Panc1 (cell line): ENCODE measurements around the gene MLST8. TPM values are rescaled to one million over a fixed set of nuclear protein-coding genes. Genes with fewer than 3 reads are reported as not detected.

ENCODE experiments used
- ATAC-seq: fragments of 200-7000 bp; cut with Tn5 transposase; 2 replicates; pipeline ENCODE4 v1.9.1; 2020; ENCODE audit warnings: mild to moderate bottlenecking, moderate library complexity
- BruUV-seq: library from RNA; stranded (reverse); fragments of 400-500 nt; replicated peaks from 2 replicates; lab custom pipeline; 2021; lab: Mats Ljungman, UMichigan
- CTCF ChIA-PET: fragments of 300-600 bp; sonication (Branson Sonifier 250); formaldehyde crosslinking; loops from one replicate; lab custom pipeline; 2022; ENCODE audit warnings: antibody characterized with exemption; lab: Charles Lee
- POLR2A ChIA-PET: fragments of 300-600 bp; sonication (Branson Sonifier 250); formaldehyde crosslinking; loops from one replicate; lab custom pipeline; 2022; ENCODE audit warnings: antibody characterized with exemption; lab: Charles Lee
- DNase-seq: peaks from one replicate; pipeline ENCODE4 v3.0.0-alpha.2; 2010; ENCODE audit warnings: low read depth, low spot score
- H3K27ac ChIP-seq: 2 replicates; pipeline ENCODE4 v1.5.1; 2011; ENCODE audit warnings: mild to moderate bottlenecking, low read length, inconsistent platforms
- H3K27me3 ChIP-seq: fragments of 200-500 bp; sonication (Bioruptor generic); 2 replicates; pipeline ENCODE4 v1.6.0; 2014; ENCODE audit warnings: low read length, inconsistent platforms; ENCODE audit not compliant: control insufficient read depth, insufficient read depth
- H3K36me3 ChIP-seq: fragments of 200-500 bp; sonication (Bioruptor generic); 2 replicates; pipeline ENCODE4 v1.5.1; 2014; ENCODE audit warnings: inconsistent platforms, mild to moderate bottlenecking, low read length, moderate library complexity; ENCODE audit not compliant: control insufficient read depth, insufficient read depth
- H3K4me1 ChIP-seq: 2 replicates; pipeline ENCODE4 v1.5.1; 2011; ENCODE audit warnings: inconsistent platforms, mild to moderate bottlenecking, low read length, moderate library complexity; ENCODE audit not compliant: control insufficient read depth, insufficient read depth
- H3K4me3 ChIP-seq, 2 experiments: 2 replicates each; pipeline ENCODE4 v1.5.1; 2011 to 2012; ENCODE audit warnings: low read depth in 2 of 2, low read length in 2 of 2, mild to moderate bottlenecking in 2 of 2, inconsistent platforms in 1 of 2, moderate library complexity in 1 of 2
- H3K9me3 ChIP-seq: fragments of 200-500 bp; sonication (Bioruptor generic); 2 replicates; pipeline ENCODE4 v1.5.1; 2014; ENCODE audit warnings: low read depth, mild to moderate bottlenecking, inconsistent platforms, low read length, moderate library complexity; ENCODE audit not compliant: control insufficient read depth, insufficient read depth
- POLR2AphosphoS5 ChIP-seq: IDR thresholded peaks from 2 replicates; pipeline ENCODE4 v1.6.1; 2012; ENCODE audit warnings: mild to moderate bottlenecking, low read depth, low read length, moderate library complexity
- SIN3A ChIP-seq: IDR thresholded peaks from 2 replicates; pipeline ENCODE4 v1.6.1; 2012; ENCODE audit warnings: low read depth, mild to moderate bottlenecking, low read length, moderate library complexity, borderline replicate concordance; ENCODE audit not compliant: insufficient read depth
- TCF7L2 ChIP-seq: IDR thresholded peaks from 2 replicates; pipeline ENCODE4 v1.6.1; 2011; ENCODE audit warnings: mild to moderate bottlenecking, low read depth, low read length, inconsistent platforms
- in situ Hi-C: cut with HindIII; loops from 2 replicates; pipeline ENCODE4 v1.10.0; 2016; ENCODE audit warnings: low sequenced_read_pairs, low pct_unique_long_range_greater_than_20kb
- intact Hi-C: fragments of 100-400 bp; cut with micrococcal nuclease; formaldehyde crosslinking; loops from one replicate; pipeline ENCODE4 v1.10.0; 2022; ENCODE audit not compliant: unreplicated experiment
- total RNA-seq: library from RNA; stranded (reverse); gene quantifications from one replicate; pipeline ENCODE4 v1.2.1, GENCODE V29; 2021; ENCODE audit not compliant: unreplicated experiment
- TF ChIP-seq, protein P1 (sequence below): fragments of 450-650 bp; IDR thresholded peaks from 2 replicates; pipeline ENCODE4 v1.5.1; 2017; ENCODE audit warnings: mild to moderate bottlenecking
- TF ChIP-seq, protein P2 (sequence below), 2 experiments: IDR thresholded peaks; 2 replicates each; pipeline ENCODE4 v1.6.1; 2011 to 2012; ENCODE audit warnings: low read depth in 2 of 2, control low read depth in 1 of 2, low read length in 1 of 2, mild to moderate bottlenecking in 1 of 2, moderate library complexity in 1 of 2; ENCODE audit not compliant: insufficient read depth in 1 of 2

Gene MLST8
- total RNA-seq, 1 experiment from 2014 or later: 91.1 TPM

DNA sequence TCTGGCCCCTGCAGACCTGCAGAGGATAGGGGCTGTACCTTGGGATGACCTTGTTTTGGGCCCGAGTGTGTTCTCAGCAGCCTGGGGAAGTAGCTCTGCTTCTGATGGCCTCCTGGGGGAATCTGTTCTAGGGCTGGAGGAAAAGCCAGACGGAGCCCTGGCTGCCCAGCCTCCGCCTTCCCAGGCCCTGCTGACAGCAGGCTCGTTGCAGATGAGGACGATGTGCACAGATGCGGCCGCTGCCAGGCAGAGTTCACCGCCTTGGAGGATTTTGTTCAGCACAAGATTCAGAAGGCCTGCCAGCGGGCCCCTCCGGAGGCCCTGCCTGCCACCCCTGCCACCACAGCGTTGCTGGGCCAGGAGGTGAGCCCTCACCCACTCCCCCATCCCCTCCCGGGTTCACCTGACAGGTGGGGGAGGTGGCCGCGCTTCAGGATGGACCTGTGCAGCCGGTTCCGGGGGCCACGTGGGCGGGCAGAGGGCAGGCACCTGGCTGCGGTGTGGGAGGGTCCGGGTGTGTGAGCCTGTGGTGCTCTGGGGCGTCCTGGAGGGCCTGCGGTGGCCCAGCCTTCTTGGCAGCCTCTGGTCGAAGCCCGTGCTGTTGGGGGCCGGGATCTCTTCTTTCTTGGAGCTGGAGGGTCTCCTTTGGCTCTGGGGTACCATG lies 23.0 kb downstream of the MLST8 start:
- intact Hi-C loops: no loop called here
- no TSS peak for BruUV-seq
- Histone ChIP-seq H3K27me3 (no peaks in the 10 kb centered on the region), H3K9me3 (no peaks in the 10 kb centered on the region), H3K4me1 (peaks cover 16% of the 10 kb centered on the region), H3K27ac (no peak overlapping the region), H3K36me3 (peaks cover 8% of the 10 kb centered on the region; the same call in 1 of the 2 replicates), H3K4me3 (no peak overlapping the region)
- POLR2A ChIA-PET: no interaction called here
- in situ Hi-C loops: no loop called here
- no peak for DNase-seq
- TF ChIP-seq, protein P1, sequence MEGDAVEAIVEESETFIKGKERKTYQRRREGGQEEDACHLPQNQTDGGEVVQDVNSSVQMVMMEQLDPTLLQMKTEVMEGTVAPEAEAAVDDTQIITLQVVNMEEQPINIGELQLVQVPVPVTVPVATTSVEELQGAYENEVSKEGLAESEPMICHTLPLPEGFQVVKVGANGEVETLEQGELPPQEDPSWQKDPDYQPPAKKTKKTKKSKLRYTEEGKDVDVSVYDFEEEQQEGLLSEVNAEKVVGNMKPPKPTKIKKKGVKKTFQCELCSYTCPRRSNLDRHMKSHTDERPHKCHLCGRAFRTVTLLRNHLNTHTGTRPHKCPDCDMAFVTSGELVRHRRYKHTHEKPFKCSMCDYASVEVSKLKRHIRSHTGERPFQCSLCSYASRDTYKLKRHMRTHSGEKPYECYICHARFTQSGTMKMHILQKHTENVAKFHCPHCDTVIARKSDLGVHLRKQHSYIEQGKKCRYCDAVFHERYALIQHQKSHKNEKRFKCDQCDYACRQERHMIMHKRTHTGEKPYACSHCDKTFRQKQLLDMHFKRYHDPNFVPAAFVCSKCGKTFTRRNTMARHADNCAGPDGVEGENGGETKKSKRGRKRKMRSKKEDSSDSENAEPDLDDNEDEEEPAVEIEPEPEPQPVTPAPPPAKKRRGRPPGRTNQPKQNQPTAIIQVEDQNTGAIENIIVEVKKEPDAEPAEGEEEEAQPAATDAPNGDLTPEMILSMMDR: no peak
- TF ChIP-seq TCF7L2: no peak
- TF ChIP-seq POLR2AphosphoS5: no peak
- no peak for TF ChIP-seq SIN3A
- TF ChIP-seq, protein P2, sequence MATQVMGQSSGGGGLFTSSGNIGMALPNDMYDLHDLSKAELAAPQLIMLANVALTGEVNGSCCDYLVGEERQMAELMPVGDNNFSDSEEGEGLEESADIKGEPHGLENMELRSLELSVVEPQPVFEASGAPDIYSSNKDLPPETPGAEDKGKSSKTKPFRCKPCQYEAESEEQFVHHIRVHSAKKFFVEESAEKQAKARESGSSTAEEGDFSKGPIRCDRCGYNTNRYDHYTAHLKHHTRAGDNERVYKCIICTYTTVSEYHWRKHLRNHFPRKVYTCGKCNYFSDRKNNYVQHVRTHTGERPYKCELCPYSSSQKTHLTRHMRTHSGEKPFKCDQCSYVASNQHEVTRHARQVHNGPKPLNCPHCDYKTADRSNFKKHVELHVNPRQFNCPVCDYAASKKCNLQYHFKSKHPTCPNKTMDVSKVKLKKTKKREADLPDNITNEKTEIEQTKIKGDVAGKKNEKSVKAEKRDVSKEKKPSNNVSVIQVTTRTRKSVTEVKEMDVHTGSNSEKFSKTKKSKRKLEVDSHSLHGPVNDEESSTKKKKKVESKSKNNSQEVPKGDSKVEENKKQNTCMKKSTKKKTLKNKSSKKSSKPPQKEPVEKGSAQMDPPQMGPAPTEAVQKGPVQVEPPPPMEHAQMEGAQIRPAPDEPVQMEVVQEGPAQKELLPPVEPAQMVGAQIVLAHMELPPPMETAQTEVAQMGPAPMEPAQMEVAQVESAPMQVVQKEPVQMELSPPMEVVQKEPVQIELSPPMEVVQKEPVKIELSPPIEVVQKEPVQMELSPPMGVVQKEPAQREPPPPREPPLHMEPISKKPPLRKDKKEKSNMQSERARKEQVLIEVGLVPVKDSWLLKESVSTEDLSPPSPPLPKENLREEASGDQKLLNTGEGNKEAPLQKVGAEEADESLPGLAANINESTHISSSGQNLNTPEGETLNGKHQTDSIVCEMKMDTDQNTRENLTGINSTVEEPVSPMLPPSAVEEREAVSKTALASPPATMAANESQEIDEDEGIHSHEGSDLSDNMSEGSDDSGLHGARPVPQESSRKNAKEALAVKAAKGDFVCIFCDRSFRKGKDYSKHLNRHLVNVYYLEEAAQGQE (IDR thresholded peaks at IDR 0.05; ENCODE audit: insufficient read depth in 1 of 2, low read depth in 2 of 2, low read length in 1 of 2): no peak
- CTCF ChIA-PET: no interaction called here
- no peak for ATAC-seq

DNA sequence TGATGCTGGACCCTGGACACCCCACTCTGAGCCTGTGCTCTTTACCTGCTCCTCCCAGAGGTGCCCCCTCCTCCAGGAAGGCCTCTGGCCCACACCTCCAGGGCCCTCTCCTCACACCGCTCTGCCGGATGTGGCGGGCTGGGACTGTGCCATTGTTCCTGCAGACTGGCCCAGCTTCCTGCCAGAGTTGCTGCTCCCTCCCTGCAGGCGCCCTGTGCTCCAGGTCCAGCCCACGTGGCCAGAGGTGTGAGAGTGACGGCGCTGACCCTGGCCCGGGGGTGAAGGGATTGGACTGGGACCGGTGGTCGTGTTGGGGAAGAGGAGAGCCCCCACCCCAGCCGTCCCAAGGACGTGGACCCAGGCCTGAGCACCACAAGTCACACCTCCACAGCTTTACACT lies 23.8 kb downstream of the MLST8 start:
- POLR2A ChIA-PET: no interaction called here
- Histone ChIP-seq H3K9me3 (no peaks in the 10 kb centered on the region), H3K4me3 (no peak overlapping the region), H3K36me3 (peaks cover 5% of the 10 kb centered on the region; the same call in 1 of the 2 replicates), H3K4me1 (peaks cover 16% of the 10 kb centered on the region), H3K27me3 (no peaks in the 10 kb centered on the region), H3K27ac (no peak overlapping the region)
- BruUV-seq: no TSS peak
- intact Hi-C loops (no loop called here), in situ Hi-C loops (no loop called here)
- DNase-seq (no peak), ATAC-seq (no peak)
- CTCF ChIA-PET: no interaction called here
- no peak for TF ChIP-seq SIN3A

DNA sequence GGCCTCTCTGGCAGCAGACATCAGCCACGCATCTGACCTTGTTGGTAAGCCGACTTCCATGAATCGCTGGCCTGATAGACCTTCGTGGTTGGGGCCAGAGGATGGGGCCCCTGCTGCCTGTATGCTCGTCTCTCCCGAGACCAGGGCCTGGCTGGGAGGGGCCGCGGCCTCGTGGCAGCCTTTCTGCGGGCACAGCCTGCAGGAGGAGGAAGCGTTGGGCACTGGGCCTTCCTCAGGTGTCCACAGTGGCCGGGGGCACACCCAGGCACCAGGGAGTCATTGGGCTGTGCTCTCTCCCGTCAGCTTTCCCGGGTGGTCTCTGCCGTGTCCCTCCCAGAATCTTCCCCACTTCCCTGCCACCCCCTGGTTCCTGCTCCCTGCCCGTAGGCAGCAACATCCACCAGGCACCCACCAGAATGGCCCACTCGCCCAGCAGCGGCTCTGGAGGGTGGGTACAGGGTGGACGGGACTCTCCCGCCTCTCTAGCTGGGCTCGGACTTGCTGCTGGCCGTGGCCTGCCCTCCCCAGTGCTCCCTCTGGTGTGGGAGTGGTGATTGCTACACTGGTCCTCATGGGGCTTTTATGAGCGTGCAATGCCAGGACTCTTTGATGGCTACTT lies 24.5 kb downstream of the MLST8 start:
- in situ Hi-C loops: no loop called here
- ChIA-PET POLR2A (no interaction called here), CTCF (no interaction called here)

More for the DNA sequence above, 24.5 kb downstream of the MLST8 start:
- intact Hi-C loops: no loop called here
- Histone ChIP-seq H3K4me3 (no peak overlapping the region), H3K27ac (no peak overlapping the region), H3K36me3 (peaks cover 5% of the 10 kb centered on the region; the same call in 1 of the 2 replicates), H3K9me3 (no peaks in the 10 kb centered on the region), H3K27me3 (no peaks in the 10 kb centered on the region), H3K4me1 (peaks cover 16% of the 10 kb centered on the region)
- DNase-seq (no peak), ATAC-seq (no peak)
- TF ChIP-seq SIN3A (no peak), TCF7L2 (no peak), POLR2AphosphoS5 (no peak)
- TF ChIP-seq, protein P2 (IDR thresholded peaks at IDR 0.05; ENCODE audit: insufficient read depth in 1 of 2, low read depth in 2 of 2, low read length in 1 of 2): no peak
- TF ChIP-seq, protein P1: no peak
- BruUV-seq: no TSS peak
